ACHN (cell line): ENCODE measurements around the gene CDT1.
A peak's percentile ranks its signal among the peaks of the same experiment; 100 is the strongest.
"Not testable (repeated sequence)": the region's sequence is repeated elsewhere in the genome, so short reads cannot be mapped to it uniquely, and the experiment has no call there.

ENCODE experiments used
- DNase-seq: peaks from one replicate; pipeline ENCODE4 v3.0.0-alpha.2; 2015
- in situ Hi-C: cut with HindIII; loops from 2 replicates; pipeline ENCODE4 v1.10.0; 2017; ENCODE audit warnings: low sequenced_read_pairs, low pct_ligation_motif_present, low pct_unique_long_range_greater_than_20kb

Gene CDT1

DNA sequence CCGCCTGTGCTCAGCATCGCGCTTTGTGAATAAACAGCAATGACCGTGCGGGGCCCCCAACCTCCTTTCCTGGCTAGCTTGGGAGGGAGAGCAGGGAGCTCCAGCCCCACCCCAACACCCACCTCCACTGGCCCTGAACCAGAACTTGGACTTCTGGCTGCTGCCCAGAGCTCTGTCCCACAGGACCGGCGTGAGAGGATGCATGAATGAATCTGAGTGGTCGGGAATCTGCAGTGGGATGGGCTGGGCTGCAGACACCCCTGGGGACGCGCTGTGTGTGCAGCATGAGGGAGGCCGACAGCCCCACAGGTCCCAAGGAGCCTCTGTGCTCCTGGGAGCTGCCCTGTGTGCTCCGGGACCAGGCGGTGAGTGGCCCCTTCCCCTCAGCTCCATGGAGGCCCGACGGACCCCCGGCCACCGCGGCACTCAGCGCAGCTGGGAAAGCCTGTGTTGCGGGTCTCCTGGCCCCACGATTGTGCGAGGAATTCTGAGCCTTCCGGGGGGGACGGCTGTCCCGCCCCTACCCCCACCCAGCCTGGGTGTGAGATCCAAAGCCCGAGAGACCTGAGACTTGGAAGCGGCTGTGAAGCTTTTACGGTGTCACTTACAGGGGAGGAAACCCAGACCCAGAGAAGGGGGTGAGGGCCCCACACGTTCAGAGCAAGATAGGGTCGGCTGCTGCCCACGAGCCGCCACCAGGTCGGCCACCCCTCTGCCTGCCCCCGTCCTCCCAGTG, 24.0 kb upstream of the CDT1 start:
- in situ Hi-C loops, result loop anchor here (10.0 kb wide), 1 partner anchor 105 kb away; no protein-coding TSS in a partner anchor
- no peak for DNase-seq

DNA sequence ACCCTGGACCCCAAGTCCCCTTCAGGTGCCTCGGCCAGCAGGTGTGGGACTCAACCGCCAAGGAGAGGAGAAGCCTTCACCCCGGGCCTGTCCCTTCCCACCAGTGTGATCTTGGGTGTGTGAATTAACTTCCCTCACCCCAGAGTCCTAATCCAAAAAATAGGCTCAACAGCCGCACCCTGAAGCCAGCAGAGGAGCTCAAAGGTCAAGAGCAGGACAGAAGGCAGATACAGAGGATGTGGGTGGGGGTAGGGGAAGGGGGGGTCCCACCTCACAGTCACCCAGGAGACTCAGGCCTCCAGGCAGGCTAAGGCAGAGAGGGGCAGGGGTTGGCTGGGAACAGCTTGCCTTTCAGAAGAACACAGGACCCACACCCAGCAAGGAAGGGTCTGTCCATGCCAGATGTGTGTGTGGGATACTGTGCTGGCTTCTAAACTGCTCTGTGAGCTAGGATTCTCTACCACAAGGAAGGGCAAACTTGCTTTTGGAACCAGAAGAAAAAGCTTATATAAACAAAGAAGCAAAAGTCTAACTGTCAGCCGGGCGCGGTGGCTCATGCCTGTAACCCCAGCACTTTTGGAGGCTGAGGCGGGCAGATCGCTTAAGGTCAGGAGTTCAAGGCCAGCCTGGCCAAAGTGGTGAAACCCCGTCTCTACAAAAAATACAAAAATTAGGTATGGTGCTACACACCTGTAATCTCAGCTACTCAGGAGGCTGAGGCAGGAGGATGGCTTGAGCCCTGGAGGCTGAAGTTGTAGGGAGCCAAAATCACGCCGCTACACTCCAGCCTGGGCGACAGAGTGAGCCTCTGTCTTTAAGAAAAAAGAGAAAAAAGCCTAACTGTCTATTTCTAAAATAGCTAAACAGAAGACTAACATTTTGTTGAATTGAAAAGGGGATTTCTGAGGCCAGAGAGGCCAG, 23.2 kb upstream of the CDT1 start:
- in situ Hi-C loops, result loop anchor here (10.0 kb wide), 1 partner anchor 106 kb away; no protein-coding TSS in a partner anchor
- no peak for DNase-seq

DNA sequence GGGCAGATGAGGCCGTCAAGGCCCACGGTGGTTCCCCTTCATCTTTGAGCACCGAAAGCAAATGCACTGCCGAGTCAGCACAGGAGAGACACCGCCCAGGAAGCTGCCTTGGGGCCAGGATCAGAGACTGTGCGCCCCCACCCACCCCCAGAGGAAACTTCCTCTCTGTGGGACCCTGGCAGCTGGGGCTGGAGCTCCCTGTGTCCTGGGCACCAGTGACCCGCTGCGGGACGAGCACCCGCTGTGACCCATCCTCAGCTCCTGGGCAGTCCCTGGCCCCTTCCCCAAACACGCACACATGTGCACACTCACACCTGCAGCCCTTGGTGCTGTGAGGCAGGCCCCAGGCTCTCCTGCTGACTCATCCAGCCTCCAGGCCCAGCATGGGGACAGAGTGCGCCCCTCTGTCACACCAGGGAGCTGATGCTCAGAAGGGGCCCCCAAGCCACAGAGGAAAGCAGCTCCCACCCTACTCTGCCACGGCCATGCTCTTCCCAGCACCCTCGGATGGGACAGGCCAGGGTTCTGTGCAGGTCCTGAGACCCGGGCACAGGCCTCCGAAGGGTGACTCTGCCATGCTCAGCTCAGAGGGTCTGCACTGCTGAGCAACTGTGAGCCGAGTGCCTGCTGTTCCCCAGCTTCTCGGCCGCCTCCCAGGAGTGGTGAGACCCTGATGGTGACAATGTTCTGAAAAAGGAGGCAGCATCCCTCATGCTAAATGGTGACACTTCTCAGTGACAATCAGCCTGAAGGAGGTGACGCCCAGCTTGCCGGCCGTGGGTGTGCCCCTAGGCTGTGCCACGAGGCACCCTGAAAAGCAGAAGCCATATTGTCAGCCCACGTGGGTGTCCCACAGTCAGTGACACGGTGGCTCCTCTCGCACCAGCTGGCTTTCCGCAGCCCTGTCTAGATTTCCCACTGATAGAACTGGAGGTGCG, 22.2 kb upstream of the CDT1 start:
- DNase-seq, result no peak
- in situ Hi-C loops, result loop anchor here (10.0 kb wide), 1 partner anchor 107 kb away; no protein-coding TSS in a partner anchor

DNA sequence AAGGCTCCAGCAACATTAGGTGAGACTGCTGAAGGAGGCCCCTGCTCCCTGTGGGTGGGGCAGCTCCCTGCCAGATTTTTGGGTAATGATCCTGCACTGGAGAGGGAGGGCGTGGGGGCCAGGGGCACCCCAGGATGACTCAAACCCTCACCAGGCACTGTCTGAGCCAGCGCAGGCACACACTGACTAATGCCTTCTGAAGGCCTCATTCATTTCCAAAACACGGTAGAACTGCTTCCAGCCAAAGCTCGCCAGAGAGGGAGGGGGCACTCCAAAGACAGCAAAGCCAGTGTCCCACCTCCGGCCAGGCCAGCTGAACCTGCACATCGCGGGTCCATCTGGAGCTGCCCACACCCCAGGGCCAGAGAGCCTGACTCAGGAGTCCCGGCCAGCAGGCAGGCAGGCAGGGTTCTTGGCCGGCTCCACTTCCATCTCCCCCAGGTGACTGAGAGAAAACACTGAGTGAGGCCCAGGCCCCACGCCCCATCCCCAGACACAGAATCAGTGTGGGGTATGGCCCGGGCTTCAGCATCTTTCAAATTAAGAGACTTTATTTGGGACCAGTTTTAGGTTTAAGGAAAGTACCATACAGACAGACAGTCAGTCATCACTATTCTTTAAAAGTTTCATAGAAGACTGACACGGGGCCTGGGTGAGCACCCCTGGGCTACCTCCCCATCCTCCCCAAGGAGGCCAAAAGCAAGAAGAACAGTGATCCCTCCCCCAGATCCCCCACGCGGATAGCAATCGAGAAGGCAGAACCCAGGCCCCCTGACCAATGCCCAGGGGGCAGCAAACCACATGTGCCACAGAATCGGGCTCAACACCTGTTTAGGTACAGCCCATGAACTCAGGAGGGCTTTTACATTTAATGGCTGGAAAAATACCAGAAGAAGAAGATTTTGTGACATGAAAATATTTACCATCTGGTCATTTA, 20.9 kb upstream of the CDT1 start:
- in situ Hi-C loops, result loop anchor here (10.0 kb wide), 1 partner anchor 108 kb away; no protein-coding TSS in a partner anchor
- peak; percentile 65 for DNase-seq

DNA sequence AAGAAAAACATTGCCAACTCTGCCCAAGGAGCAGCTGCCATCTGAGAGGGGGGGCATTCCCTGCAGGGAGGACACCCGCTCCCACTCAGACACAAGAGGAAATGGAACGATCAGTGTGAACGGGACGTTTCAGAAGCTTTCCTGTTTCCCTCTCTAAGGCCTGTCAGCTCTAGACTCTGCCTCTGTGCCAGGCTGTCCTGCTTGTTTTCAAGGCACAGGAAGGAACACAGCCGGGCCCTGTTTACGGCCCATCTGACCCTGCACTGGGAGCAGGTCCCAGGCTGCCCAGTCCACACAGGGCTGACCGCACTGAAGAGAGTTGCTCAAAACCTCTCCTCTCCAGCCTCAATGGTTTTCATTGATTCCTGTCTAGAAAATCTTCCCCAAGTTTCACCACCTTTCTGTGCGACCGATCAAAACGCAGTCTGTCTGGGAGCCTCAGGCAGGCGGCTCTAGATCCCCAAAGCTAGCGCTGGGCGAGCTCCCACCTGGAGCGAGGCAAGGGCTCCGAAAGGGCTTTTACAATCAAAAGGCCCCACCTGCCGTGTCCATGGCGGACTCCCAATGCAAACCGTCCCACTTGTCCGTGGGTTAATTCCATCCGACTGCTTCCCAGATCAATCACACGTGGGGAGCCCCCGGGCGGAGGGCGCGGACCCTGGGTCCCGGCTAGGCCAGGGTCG, 20.1 kb upstream of the CDT1 start:
- in situ Hi-C loops, result loop anchor here (10.0 kb wide), 1 partner anchor 109 kb away; no protein-coding TSS in a partner anchor

DNA sequence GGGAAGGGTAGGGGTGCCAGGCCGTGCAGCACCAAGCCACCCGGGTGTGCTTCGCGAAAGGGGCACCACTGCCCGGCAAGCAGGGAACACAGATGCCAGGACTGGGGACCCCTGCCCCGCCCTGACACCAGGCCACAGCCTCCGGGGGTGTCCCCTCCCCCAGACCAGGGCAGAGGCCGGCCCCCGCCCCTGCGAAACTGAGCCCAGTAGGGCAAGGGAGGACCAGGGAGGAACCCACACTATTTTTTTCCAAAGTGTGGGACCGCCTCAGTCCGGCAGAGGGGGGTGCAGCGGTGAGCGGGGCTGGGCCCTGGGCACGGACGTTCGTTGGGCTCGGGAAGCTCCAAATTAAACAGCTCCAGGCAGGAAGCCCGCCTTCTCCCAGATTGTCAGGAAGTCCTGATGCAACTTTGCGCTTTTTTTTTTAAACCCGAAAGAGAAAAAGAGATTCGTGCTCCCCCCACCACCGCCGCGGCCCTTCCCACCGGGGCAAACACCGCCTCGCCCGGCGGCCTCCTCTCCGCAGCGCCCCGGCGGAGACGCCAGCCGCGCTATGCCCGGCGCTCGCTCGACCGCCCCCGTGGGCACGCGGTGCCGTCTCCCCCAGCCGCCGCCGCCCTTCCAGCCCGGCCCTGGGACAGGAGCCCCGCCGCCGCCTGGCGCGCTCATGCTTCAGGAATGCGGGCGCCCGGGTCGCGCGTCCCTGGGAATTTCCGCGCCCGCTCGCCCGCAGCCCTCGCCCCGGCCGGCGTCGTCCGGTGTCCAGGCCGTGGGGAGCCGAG, 19.3 kb upstream of the CDT1 start:
- in situ Hi-C loops, result loop anchor here (10.0 kb wide), 1 partner anchor 109 kb away; no protein-coding TSS in a partner anchor
- peak; percentile 77 for DNase-seq

More for the DNA sequence above, 20.1 kb upstream of the CDT1 start:
- no peak for DNase-seq

DNA sequence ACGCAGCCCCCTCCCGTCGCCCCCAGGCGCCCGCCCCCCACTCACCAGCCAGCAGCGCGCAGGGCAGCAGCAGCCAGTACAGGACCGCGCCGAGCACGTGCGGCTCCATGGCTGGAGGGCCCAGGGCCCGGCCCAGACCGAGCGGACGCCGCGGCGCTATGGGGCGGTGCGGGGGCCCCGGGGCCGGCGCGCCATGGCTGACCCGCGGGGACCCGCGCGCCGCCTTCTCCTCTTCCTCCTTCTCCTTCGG, 18.8 kb upstream of the CDT1 start:
- no peak for DNase-seq
- in situ Hi-C loops, result loop anchor here (10.0 kb wide), 1 partner anchor 110 kb away; no protein-coding TSS in a partner anchor

DNA sequence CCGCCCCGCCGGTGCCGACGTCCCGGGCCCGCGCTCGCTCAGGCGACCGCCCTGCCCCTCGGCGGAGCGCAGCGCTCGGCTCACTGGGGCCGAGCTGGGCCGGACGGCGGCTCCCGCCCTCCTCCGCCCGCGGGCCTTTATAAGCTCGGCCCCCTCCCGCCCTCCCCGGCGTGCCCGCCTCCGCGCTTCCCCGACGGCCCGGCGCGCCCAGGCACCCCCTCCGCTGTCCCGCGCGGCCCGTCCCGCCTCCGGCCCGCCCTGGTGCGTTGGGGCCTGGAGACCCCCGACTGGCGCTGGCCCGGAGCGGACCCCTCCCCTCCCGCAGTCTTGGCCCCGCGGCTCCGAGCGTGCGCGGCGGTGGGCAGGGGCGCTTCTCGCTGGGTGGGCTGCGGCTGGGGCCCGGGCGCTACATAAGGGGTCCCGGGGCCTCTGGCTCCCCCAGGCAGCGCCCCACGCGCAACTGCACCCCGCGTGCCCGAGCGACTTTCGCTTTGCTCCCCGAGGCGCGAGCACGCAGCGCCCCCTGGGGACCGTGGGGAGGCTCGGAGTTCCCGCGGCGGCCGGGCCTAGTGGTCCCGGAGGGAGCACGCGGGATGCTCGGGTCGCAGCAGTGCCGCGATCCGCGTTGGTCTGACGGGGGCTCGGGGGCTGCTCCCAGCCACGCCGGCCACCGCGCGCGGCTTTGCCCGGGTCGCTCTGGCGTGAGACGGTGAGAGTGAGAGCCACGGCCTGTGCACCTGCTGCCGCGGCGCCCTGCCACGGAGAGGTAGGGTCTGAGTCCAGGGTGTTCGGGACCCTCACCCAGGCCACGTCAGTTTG, 18.3 kb upstream of the CDT1 start, which contains the start of gene PIEZO1:
Gene PIEZO1 (minus strand): TSS at position 115 of the 819 bp plus-strand sequence. CDS start 256 bp downstream, outside the sequence.
- in situ Hi-C loops, result loop anchor here (10.0 kb wide), 1 partner anchor 111 kb away; no protein-coding TSS in a partner anchor
- peak; percentile 75 for DNase-seq

DNA sequence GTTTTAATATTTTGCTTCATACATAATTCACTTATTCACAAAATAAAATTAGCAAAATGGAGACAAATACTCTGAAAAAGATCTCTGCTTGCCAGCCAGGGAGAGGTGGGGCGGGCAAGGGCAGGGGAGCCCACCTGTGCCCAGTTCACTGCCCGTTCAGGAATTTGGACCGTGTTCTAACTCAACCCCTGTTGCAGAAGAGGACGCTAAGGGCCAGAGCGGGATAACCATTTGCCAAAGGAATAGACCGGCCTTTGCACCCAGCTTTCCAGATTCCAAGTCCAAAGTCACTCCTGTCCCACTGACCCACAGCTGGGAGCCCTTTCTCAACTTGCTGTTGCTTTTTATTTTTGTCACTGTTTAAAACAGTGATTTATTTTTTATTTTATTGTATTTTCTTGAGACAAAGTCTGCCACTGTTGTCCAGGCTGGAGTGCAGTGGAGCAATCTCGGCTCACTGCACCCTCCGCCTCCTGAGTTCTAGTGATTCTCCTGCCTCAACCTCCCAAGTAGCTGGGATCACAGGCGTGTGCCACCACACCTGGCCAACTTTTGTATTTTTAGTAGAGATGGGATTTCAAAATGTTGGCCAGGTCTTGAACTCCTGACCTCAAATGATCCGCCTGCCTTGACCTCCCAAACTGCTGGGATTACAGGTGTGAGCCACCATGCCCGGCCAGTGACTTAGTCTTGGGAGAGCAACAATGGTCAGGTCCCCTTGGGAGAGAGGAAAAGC, 15.8 kb upstream of the CDT1 start:
- in situ Hi-C loops, result loop anchor here (10.0 kb wide), 1 partner anchor 113 kb away; no protein-coding TSS in a partner anchor
- no peak for DNase-seq

DNA sequence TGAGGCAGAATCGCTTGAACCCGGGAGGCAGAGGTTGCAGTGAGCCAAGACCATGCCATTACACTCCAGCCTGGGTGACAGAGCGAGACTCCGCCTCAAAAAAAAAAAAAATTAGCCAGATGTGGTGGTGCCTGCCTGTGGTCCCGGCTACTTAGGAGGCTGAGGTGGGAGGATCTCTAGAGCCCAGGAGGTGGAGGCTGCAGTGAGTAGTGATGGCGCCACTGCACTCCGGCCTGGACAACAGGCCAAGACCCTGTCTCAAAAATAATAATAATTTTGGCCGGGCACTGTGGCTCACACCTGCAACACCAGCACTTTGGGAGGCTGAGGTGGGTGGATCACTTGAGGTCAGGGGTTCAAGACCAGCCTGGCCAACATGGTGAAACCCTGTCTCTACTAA, 14.8 kb upstream of the CDT1 start:
- not testable (repeated sequence) for DNase-seq
- in situ Hi-C loops, result loop anchor here (10.0 kb wide), 1 partner anchor 114 kb away; no protein-coding TSS in a partner anchor

DNA sequence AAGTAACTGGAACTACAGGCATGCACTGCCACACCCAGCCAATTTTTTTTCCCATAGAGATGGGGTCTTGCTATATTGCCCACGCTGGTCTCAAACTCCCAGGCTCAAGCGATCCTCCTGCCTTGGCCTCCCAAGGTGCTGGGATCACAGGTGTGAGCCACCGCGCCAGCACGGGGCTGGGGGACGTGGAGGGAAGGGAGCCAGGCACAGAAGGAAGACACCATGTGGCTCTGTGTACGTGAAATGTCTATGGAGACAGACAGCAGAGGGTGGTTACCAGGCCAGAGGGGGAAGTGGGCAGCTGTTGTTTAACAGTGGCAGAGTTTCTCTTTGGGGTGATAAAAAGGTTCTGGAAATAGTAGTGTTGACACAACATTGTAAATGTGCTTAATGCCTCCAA, 14.0 kb upstream of the CDT1 start:
- in situ Hi-C loops, result loop anchor here (10.0 kb wide), 1 partner anchor 115 kb away; no protein-coding TSS in a partner anchor
- DNase-seq, result no peak

DNA sequence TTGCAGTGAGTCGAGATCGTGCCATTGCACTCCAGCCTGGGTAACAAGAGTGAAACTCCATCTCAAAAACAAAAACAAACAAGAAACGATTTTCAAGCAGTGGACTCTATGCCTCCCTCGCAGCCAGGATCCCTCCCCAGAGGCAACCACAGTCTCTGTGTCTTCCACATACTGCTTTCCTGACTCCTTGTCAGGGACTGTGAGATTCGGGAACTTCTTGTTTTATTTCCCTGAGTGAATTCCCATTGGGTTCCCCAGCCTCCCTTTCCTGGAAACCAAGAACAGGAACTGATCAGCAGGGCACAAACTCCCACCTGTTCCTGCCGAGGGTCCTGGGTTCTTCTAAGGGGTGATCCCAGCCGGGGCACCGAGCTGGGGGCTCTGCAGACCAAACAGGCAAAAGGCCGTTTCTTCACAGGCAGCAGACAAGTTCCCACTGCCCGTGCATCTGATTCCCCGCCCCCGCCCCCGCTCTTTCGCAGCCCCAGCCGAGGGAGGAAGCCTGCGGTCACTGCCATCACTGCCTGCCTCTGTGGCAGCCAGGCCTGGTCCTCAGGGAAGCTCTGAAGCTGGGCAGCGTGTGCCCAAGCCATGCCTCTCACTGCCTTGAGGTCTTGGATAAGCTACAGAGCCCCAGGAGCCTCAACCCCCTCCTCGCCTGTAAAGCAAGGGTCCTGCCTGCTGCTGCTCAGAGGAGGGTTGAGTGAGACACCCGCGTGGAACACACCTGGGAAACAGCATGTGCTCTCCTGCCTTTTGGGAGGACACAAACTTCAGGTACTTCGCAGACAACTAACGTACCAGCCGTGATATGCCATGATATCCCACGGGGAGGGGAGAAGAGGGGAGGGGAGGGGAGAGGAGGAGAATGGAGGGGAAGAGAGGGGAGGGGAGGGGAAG, 13.0 kb upstream of the CDT1 start:
- DNase-seq, result no peak
- in situ Hi-C loops, result no loop called here

DNA sequence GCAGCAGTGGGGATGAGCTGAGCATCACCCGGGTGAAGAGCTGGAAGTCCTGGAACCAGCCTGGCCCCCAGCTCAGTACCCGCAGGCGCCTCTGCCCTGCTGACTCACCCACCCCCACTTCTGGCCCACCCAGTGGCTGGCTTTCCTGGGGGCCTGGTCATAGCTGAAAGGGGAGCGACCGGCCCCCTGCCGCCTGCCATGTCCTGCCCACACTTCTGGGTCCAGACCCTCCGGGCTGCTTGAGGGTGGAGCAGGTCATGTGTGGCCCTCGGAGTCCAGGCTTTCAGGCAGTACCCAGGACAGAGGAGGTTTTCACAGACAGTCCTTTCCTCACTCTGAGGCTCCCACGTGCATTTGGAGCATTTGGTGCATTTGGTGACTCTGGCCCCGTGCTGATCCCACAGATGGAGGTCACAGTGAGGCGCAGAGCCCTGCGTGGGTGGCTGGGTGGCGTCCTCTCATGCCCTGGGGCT, 11.5 kb upstream of the CDT1 start:
- in situ Hi-C loops, result no loop called here
- DNase-seq, result no peak
